C4-2B (cell line): ENCODE data around the gene GRB10.

Source experiments
- H3K27ac ChIP-seq: fragments of 450-650 bp; 2 replicates; pipeline ENCODE4 v1.5.1; 2017
- ZFX ChIP-seq: fragments of 450-650 bp; IDR thresholded peaks from 2 replicates; pipeline ENCODE4 v1.6.1; 2017
- TF ChIP-seq, protein P1 (sequence below): fragments of 450-650 bp; conservative IDR thresholded peaks from 2 replicates; pipeline ENCODE4 v1.5.1; 2017; ENCODE audit warnings: mild to moderate bottlenecking

The GRB10 gene

DNA sequence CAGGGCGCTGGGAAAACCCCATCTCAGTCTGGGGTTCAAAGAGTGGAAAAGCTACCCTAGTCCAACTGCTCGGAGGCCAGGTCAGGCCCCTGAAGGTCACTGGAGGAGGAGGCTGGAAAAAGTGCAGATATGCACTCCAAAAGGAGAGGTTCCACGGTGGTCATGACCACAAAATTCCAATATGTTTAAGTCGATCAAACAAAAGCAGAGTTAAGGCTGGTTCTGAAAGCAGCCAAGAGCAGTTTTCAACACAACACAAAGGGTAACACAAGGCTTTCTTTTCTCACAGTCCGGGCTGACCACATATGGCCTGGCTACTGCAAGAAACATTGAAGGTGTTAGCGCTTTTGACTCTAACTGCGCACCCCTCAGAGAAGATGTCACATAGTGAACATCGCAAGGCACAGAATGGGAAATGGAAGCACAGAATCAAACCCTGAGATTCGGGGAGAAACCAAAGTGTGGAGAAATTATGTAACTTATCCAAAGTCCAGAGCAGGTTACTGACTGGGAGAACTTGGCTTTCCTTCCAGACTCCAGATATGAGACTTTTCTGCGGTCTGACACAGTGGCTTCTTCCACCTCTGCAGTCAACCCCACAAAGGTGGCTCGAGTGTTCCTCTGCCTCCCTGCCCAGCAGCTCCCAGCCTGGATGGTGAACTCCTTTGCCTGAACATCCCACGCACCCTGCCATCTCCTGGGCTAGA, 1.3 kb upstream of the GRB10 start:
- TF ChIP-seq, protein P1, sequence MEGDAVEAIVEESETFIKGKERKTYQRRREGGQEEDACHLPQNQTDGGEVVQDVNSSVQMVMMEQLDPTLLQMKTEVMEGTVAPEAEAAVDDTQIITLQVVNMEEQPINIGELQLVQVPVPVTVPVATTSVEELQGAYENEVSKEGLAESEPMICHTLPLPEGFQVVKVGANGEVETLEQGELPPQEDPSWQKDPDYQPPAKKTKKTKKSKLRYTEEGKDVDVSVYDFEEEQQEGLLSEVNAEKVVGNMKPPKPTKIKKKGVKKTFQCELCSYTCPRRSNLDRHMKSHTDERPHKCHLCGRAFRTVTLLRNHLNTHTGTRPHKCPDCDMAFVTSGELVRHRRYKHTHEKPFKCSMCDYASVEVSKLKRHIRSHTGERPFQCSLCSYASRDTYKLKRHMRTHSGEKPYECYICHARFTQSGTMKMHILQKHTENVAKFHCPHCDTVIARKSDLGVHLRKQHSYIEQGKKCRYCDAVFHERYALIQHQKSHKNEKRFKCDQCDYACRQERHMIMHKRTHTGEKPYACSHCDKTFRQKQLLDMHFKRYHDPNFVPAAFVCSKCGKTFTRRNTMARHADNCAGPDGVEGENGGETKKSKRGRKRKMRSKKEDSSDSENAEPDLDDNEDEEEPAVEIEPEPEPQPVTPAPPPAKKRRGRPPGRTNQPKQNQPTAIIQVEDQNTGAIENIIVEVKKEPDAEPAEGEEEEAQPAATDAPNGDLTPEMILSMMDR: no peak
- no peak for TF ChIP-seq ZFX

DNA sequence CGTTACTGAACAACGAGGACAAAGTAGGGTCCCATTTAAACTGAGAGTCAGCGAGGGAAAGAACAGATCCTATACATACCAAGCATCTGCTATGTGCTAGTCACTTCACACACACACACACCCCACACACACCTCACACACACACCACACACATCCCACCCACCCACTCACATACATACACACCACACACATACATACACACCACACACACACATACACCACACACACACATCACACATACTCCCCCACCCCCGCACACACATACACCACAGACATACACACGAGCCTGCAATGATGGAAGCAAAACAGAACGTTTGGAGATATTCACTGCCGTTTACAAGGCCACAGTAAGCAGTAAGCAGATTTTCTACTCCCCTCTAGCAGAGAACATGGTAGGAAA, 607 bp upstream of the GRB10 start:
- H3K27ac ChIP-seq: peak overlapping the region; percentile 30; the same call in 1 of the 2 replicates
- no peak for TF ChIP-seq ZFX
- TF ChIP-seq, protein P1: no peak

More for the DNA sequence above, 1.3 kb upstream of the GRB10 start:
- H3K27ac ChIP-seq: no peak overlapping the region

DNA sequence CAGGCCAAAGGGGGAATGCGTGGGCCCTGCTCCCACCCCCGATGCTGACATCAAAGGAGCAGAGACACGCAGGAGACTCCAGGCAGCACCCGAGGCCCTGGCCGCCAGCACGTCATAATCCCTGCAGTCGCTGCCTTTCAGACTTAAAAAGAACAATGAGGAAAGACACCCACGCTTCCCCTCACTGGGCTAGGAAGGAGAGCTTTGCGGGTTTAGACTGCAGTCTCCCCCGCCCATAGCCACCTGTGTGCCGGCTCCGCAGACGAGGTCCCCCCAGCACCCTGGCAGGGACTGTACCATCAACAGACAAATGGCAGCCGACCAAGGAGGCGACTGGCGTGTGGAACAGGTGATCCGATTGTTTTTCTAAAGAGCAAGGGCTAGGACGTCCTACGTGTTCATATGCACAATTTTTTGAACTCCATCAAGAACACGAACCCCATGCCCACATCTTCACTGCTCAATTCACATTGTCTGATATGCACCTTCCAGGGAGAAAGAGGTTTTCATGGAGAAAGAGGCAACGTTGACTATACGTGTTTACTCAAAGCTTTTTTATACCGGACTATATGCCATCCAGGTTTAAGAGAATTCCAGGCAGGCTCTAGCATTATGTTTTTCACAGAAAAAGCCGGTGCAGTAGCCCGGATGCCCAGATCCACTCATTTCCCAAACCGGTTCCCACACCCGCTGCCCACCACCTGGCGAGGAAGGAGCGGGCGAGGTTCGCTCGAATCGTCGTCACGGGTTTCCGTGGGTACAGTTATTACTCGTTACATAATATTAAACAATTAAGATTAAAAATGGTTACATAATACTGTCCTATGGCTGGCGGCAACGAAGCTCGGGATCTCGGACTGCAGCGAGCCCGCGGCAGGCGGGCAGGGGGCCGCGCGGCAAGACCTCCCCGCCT, 1.1 kb downstream of the GRB10 start:
- TF ChIP-seq, protein P1: no peak
- TF ChIP-seq ZFX: no peak
- H3K27ac ChIP-seq: peak overlapping the region; percentile 30

DNA sequence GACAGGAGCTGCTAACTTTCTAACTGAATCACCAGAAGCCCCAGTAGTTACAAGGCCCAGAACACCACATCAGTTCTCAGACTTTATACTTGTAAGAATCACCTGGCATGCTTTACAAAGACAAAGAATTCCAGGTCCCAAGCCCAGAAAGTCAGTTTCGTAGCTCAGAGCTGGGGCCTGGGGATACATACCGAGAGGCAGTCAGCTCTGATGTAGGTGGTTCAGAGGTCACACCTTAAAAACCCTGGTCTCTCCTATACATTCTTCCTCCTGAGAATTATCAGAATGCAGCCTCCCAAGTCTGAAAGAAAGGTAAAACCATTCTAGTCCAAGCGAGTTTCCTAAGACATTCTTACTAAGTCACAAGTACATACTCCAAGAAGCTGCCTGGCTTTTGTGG, 2.3 kb downstream of the GRB10 start:
- H3K27ac ChIP-seq: no peak overlapping the region
- TF ChIP-seq ZFX: no peak
- TF ChIP-seq, protein P1: no peak

DNA sequence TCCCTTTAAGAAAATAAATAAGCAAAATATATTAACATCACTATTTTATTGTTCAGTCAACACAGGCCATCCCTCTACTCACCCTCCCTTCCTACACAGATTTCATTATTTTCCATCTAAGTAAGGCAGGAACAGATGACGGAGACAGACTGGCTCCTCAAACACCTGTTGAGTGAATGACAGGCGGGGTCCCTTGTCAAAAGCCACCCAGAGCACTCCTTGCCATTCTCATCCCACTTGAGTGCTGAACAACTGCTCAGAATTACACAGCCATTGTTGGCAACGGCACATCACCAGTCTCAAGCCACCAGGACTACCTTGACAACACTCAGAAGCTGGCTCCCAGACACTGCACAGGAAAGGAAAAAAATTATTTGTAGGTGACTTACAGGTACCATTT, 3.3 kb downstream of the GRB10 start:
- H3K27ac ChIP-seq: no peak overlapping the region
- TF ChIP-seq ZFX: no peak
- TF ChIP-seq, protein P1: no peak

- no peak overlapping the region for H3K27ac ChIP-seq
- TF ChIP-seq, protein P1: no peak
- TF ChIP-seq ZFX: no peak
Measured at GRCh38 chr7:50778189-50778588, 4.5 kb downstream of the GRB10 start.

GRCh38 chr7:50775836-50776235, 6.9 kb downstream of the GRB10 start:
- H3K27ac ChIP-seq: no peak overlapping the region
- no peak for TF ChIP-seq ZFX
- TF ChIP-seq, protein P1: no peak
